Activated CD4-positive, alpha-beta memory T cell treated with anti-CD3 and anti-CD28 coated beads, Interleukin-2, amount 10 ng/mL, durations not matched to agents 7 days and 5 days (primary cell): ENCODE measurements around the gene FTO. TPM values are rescaled to one million over a fixed set of nuclear protein-coding genes. Genes with fewer than 3 reads are reported as not detected.

Experiments used
- CTCF ChIA-PET: fragments of 350-600 bp; sonication (Branson Sonifier 250); formaldehyde crosslinking; loops from one replicate; lab custom pipeline; 2021; ENCODE audit warnings: antibody characterized with exemption, inconsistent platforms; lab: Charles Lee
- POLR2A ChIA-PET: fragments of 350-600 bp; sonication (Branson Sonifier 250); formaldehyde crosslinking; loops from one replicate; lab custom pipeline; 2021; ENCODE audit warnings: antibody characterized with exemption; lab: Charles Lee
- DNase-seq: peaks from one replicate; pipeline ENCODE4 v3.0.0-alpha.2; 2020
- H3K27ac Mint-ChIP-seq: one replicate; pipeline ENCODE4 v1.8.0; 2021; ENCODE audit warnings: mild to moderate bottlenecking, mixed read lengths
- H3K27me3 Mint-ChIP-seq: one replicate; pipeline ENCODE4 v1.8.0; 2021; ENCODE audit warnings: mixed read lengths
- H3K36me3 Mint-ChIP-seq: one replicate; pipeline ENCODE4 v1.8.0; 2021; ENCODE audit warnings: low read depth, mixed read lengths
- H3K4me1 Mint-ChIP-seq: one replicate; pipeline ENCODE4 v1.8.0; 2021; ENCODE audit warnings: mixed read lengths
- H3K4me3 Mint-ChIP-seq: one replicate; pipeline ENCODE4 v1.8.0; 2021; ENCODE audit warnings: mild to moderate bottlenecking, mixed read lengths
- H3K9me3 Mint-ChIP-seq: one replicate; pipeline ENCODE4 v1.8.0; 2021; ENCODE audit warnings: mixed read lengths
- total RNA-seq, 2 experiments: library from RNA; stranded (reverse); gene quantifications; one replicate each; pipeline ENCODE4 v1.2.3, GENCODE V29; 2021

Gene FTO
- total RNA-seq, 2 experiments from 2014 or later, result 48.1 to 48.5 TPM

DNA sequence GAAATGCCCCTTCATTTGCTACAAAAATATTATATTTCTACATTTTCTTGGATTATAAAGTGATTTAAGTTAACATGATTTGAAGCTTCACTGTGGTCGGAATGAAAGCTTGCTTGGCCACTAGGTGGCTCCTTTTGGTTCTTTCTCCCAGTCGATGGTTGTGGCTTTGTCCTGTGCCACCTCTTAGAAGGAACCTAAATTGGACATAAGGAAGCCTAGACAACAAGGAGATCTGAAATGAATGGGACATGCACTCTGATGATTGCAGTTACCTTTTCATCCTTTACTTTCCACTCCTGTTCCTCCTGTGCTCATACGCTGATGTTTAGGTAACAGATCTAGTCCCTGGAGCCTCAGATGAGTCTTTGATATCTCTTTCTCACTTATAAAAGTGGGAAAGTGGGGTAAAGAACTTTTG, 39.2 kb downstream of the FTO start:
- ChIA-PET POLR2A (no interaction called here), CTCF (interaction anchor here (1.0 to 4.4 kb wide), 15 partner anchors 9 to 586 kb away, joined by 3 to 17 read pairs (median 4); partner anchors contain the start of genes FTO and RPGRIP1L)
- DNase-seq, result peak; percentile 23
- Mint-ChIP-seq H3K4me3 (no peak overlapping the region), H3K36me3 (no peaks in the 10 kb centered on the region), H3K4me1 (peaks cover 28% of the 10 kb centered on the region), H3K27me3 (no peaks in the 10 kb centered on the region), H3K9me3 (peaks cover 4% of the 10 kb centered on the region), H3K27ac (no peak overlapping the region)

DNA sequence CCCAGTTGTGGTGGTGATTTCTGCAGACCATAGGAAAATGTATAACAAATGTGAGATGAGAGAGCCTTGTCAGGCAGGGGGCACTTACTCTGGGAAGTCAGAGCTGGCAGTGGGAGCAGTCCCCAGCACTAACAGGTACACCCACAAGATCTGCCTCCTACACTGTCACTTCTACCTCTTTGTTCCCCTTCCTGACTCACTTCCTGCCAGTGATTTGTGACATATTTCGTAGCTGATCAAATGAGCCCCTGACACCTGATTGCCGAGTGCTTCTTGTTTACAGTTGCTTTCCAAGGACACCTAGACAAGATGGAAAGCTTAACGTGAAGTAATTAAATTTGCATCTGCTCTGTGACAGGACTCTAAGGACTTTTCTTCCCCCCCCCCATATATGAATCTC, 40.5 kb downstream of the FTO start:
- peaks cover 28% of the 10 kb centered on the region for H3K4me1 Mint-ChIP-seq
- peak; percentile 31 for DNase-seq
- H3K27me3 Mint-ChIP-seq, result no peaks in the 10 kb centered on the region
- CTCF ChIA-PET, result interaction anchor here (1.0 to 4.4 kb wide), 6 partner anchors 10 to 195 kb away, joined by 5 to 17 read pairs (median 12); partner anchors contain the start of genes FTO and RPGRIP1L
- peaks cover 4% of the 10 kb centered on the region for H3K9me3 Mint-ChIP-seq
- peak overlapping the region; percentile 5 for H3K27ac Mint-ChIP-seq
- H3K36me3 Mint-ChIP-seq, result no peaks in the 10 kb centered on the region
- no peak overlapping the region for H3K4me3 Mint-ChIP-seq
- POLR2A ChIA-PET, result no interaction called here

DNA sequence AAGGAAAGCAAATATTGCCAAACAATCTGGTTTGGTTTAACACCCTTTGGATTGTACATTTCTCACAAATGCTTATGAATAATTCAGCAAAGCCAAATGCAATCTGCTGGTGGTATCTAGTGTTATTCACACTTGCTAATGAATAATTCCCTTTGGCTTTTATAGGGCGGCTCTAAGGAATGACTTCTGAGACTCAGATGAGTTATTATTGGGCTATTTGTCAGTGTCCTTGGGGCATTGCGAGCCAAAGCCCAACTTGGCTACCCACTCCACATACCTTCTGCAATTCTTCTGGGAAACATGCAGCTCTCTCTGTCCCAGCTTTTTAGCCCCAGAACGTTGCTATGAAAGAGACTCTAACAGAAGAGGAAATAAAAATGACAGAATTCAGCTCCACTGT, 41.1 kb downstream of the FTO start:
- CTCF ChIA-PET, result interaction anchor here (1.0 to 4.4 kb wide), 5 partner anchors 9 to 195 kb away, joined by 5 to 17 read pairs (median 15); partner anchors contain the start of genes FTO and RPGRIP1L
- H3K27me3 Mint-ChIP-seq, result no peaks in the 10 kb centered on the region
- H3K27ac Mint-ChIP-seq, result peak overlapping the region; percentile 38
- POLR2A ChIA-PET, result no interaction called here
- no peak for DNase-seq
- H3K4me1 Mint-ChIP-seq, result peaks cover 28% of the 10 kb centered on the region
- H3K9me3 Mint-ChIP-seq, result peaks cover 4% of the 10 kb centered on the region
- H3K4me3 Mint-ChIP-seq, result no peak overlapping the region
- H3K36me3 Mint-ChIP-seq, result no peaks in the 10 kb centered on the region

DNA sequence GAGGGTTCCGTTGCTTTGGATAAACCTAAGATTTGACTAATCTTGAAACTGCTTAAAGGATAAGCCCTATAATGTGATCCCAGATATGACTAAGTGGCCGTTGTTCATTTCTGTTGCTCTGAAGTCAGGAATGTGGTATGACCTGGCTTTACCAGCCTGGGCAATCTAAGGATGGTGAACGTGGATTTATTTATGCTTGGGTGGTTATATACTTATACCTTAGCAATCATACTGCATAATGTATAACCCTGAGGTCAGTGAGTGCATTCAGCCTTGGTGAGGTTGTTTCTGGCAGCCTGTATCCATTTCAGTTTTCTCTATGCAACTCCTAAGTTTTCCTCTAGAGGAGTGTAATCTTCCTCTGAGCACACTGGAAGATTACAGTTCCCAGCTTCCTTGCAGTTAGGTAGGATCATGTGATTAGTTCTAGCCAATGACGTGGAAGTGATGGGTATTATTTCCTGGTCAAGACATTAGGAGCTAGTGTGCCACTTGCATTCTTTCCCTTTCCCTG, 41.9 kb downstream of the FTO start:
- Mint-ChIP-seq H3K27ac (peak overlapping the region; percentile 38), H3K4me1 (peaks cover 28% of the 10 kb centered on the region), H3K9me3 (peaks cover 4% of the 10 kb centered on the region), H3K36me3 (no peaks in the 10 kb centered on the region), H3K27me3 (no peaks in the 10 kb centered on the region), H3K4me3 (no peak overlapping the region)
- no peak for DNase-seq
- ChIA-PET POLR2A (no interaction called here), CTCF (interaction anchor here (1.5 to 4.2 kb wide), 2 partner anchors 8 to 196 kb away, joined by 5 to 17 read pairs; no protein-coding TSS in a partner anchor)

DNA sequence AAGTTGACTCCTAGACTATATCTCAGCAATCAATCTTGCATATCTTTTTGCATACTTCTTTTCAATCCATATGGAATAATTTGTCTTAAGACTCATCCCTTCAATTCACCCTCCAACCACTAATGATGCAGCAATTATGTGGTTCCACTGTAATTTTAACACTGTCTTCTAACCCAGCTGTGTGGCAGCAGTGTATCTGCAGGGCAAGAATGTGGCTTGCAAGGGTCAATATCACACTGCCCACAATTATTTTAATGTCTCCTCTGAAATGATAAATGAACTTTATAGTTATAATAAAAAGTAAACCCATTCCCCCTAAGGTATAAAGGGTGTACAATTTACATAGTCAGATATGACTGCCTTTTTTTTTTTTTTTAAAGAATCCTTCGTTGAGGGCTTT, 48.6 kb downstream of the FTO start:
- no peaks in the 10 kb centered on the region for H3K36me3 Mint-ChIP-seq
- POLR2A ChIA-PET, result interaction anchor here (0.6 kb wide), 1 partner anchor 697 kb away, joined by 3 read pairs; no protein-coding TSS in a partner anchor
- CTCF ChIA-PET, result interaction anchor here (2.9 kb wide), 1 partner anchor 10 kb away, joined by 15 read pairs; no protein-coding TSS in a partner anchor

DNA sequence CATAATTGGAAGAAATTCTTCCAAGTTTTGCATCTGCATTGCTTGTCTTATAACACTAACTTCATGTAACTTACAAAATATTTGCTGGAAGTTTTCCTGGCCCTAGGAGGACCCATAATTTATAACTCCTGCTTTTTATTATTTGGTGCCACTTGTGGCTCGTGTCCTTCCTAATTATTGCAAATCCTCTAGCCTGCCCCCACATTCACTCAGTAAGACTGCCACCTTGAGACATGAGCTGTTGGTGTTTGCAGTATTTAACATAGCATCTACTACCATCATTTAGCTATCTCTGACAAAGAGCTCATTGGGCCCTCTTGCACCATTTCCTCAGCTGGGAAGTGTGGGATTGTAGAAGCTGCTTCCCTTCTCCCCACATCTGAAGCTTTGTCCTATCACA, 49.5 kb downstream of the FTO start:
- no peak overlapping the region for H3K4me3 Mint-ChIP-seq
- no peaks in the 10 kb centered on the region for H3K36me3 Mint-ChIP-seq
- H3K27me3 Mint-ChIP-seq, result no peaks in the 10 kb centered on the region
- no peak for DNase-seq
- POLR2A ChIA-PET, result no interaction called here
- CTCF ChIA-PET, result interaction anchor here (0.5 to 2.9 kb wide), 3 partner anchors 9 to 232 kb away, joined by 5 to 15 read pairs (median 5); no protein-coding TSS in a partner anchor
- H3K27ac Mint-ChIP-seq, result no peak overlapping the region
- no peaks in the 10 kb centered on the region for H3K9me3 Mint-ChIP-seq
- H3K4me1 Mint-ChIP-seq, result no peaks in the 10 kb centered on the region

More for the DNA sequence above, 48.6 kb downstream of the FTO start:
- H3K9me3 Mint-ChIP-seq, result no peaks in the 10 kb centered on the region
- no peaks in the 10 kb centered on the region for H3K4me1 Mint-ChIP-seq
- no peaks in the 10 kb centered on the region for H3K27me3 Mint-ChIP-seq
- DNase-seq, result no peak
- no peak overlapping the region for H3K27ac Mint-ChIP-seq
- no peak overlapping the region for H3K4me3 Mint-ChIP-seq

DNA sequence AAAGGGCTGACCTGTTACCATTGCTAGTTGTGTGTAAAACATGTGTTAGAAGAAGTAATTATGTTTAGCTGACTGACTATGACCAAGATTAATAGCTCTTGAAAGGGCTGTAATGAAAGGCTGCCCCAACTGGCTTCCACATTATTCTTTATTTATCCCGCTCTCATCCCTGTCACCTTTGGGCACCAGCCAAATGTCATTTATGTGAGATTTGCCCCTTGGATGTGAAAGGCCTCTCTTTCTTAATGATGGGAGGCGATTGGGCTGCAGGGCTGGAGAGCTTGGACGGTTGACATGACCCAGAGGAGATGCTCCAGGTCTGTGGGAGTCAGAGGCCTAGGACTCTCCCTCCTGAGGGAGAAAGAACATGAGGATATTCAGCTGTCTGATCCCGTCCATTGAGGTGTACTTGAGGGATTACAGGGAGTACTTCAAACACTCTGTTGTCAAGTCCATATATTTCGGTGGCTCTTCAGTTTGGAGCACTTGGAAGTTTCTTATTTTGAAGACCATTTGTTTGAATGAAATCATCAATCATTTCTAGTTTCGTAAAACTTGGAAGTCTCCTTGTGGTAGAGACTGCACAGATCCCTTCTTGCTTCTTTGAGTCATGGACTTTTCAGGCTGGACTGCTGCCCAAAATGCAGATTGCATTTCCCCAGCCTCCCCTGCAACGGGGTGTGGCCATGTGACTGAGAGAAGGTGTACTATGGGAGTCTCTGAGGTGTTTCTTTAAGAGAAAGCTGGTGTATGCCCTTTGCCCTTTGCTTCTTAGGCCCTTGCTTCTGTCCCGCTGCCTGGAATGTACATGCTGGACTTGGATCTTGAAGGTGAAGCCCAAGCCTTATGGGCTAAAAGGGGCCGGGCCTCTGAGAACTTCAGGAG, 51.3 kb downstream of the FTO start:
- DNase-seq, result no peak
- Mint-ChIP-seq H3K27me3 (no peaks in the 10 kb centered on the region), H3K9me3 (no peaks in the 10 kb centered on the region), H3K4me3 (no peak overlapping the region), H3K4me1 (no peaks in the 10 kb centered on the region), H3K36me3 (no peaks in the 10 kb centered on the region), H3K27ac (no peak overlapping the region)
- ChIA-PET POLR2A (no interaction called here), CTCF (interaction anchor here (1.9 to 2.9 kb wide), 2 partner anchors 10 to 13 kb away, joined by 5 to 15 read pairs; no protein-coding TSS in a partner anchor)

DNA sequence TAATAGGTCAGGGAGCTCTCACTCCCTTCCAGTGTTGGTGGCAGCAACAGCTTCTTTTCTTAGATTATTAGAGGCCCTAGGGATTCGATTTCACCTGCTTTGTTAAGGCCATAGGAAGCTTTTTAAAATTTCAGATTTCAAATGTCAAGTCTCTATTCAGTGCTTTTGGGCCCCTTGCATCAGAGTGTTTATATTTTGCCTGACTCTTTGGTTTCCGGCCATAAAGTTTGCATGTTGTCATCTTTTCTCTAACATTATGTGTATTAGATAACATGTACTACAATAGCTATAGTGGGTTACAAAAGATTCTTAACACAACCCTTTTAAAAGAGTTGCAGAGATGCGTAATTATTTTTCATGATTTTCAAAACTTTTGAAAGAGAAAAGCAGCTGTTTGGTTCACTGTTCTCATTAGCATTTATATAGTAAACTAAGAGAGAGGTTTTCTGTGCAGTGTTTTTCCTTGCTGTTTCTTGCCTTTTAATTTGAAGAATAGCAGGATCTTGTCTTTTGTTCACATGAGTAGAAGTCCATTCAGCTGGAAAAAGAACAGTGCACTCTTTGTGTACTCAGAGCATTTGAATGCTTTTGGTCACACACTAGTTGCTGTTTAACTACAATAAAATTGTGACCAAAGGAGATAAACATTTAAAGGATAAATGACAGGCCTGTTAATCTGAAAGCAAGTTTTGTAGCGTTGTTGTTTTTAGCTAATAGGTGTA, 52.5 kb downstream of the FTO start:
- Mint-ChIP-seq H3K4me1 (no peaks in the 10 kb centered on the region), H3K9me3 (no peaks in the 10 kb centered on the region), H3K36me3 (no peaks in the 10 kb centered on the region), H3K4me3 (no peak overlapping the region), H3K27me3 (no peaks in the 10 kb centered on the region), H3K27ac (no peak overlapping the region)
- ChIA-PET CTCF (no interaction called here), POLR2A (no interaction called here)
- no peak for DNase-seq

DNA sequence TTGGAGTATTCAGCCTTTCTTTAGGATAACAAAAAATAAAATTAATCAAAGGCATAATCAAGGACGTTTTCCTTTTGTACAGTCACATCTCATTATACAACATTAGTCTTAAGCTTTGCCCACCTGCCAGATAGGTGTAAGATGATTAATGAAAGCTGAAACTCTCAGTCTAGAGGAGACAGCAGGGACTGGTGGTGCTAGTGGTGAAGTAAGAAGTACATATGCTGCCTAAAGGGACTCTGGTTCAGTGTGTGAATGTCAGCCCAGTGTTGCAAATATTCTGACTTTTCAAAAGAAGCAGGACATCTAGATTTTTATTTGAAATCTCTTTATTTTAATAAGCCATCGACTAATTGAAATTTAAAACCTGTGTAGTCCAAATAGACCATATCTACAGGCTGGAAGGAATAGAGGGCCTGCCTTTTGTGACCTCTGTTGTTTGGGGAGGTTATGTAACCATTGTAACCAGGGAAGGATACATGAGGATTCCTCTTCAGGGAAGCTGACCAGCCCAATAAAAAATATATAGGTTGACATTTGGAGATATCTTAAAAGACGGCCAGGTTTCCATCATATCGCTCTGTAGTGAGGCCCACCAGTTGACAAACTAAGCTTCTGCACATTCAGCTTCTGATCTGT, 54.1 kb downstream of the FTO start:
- Mint-ChIP-seq H3K36me3 (no peaks in the 10 kb centered on the region), H3K9me3 (no peaks in the 10 kb centered on the region), H3K27me3 (no peaks in the 10 kb centered on the region), H3K4me3 (no peak overlapping the region), H3K4me1 (no peaks in the 10 kb centered on the region), H3K27ac (no peak overlapping the region)
- ChIA-PET POLR2A (no interaction called here), CTCF (interaction anchor here (0.9 to 1.2 kb wide), 2 partner anchors 15 to 16 kb away, joined by 3 to 5 read pairs; no protein-coding TSS in a partner anchor)
- DNase-seq, result no peak

DNA sequence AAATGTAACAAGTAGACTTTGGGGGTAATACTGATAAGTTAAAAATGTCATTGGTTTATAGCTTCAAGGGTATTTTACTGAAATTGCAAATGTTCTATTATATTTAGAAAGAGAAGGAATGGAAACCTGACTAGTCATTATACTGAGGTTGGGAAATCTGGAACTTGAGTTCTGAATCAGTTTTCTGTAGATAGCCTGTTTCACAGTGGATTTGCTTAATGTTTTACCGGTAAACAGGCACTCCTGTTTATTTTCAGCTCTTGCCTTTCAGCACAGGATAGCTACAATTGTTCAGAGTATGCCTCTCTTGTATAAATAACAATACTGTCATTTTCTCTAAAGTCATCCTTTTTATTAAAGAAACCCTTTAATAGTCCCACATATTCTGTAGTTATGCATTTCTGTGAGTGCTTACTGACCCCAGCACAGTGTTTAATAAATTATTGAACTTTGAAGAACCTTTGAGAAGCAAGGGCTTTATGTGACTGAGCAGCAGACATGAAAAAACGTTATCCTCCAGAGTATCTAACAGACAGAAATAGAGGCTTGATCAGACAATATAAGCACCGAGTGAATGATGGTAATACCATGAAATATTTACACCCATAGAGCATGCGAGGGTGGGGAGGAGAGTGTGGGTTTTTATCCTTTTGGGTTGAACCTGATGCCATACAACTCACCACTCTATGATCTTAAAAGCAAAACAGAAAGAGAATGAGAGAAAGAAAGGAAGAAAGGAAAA, 58.2 kb downstream of the FTO start:
- CTCF ChIA-PET, result no interaction called here
- Mint-ChIP-seq H3K36me3 (no peaks in the 10 kb centered on the region), H3K27me3 (no peaks in the 10 kb centered on the region), H3K4me3 (no peak overlapping the region), H3K27ac (no peak overlapping the region), H3K9me3 (no peaks in the 10 kb centered on the region), H3K4me1 (peaks cover 7% of the 10 kb centered on the region)
- DNase-seq, result no peak
- POLR2A ChIA-PET, result no interaction called here

DNA sequence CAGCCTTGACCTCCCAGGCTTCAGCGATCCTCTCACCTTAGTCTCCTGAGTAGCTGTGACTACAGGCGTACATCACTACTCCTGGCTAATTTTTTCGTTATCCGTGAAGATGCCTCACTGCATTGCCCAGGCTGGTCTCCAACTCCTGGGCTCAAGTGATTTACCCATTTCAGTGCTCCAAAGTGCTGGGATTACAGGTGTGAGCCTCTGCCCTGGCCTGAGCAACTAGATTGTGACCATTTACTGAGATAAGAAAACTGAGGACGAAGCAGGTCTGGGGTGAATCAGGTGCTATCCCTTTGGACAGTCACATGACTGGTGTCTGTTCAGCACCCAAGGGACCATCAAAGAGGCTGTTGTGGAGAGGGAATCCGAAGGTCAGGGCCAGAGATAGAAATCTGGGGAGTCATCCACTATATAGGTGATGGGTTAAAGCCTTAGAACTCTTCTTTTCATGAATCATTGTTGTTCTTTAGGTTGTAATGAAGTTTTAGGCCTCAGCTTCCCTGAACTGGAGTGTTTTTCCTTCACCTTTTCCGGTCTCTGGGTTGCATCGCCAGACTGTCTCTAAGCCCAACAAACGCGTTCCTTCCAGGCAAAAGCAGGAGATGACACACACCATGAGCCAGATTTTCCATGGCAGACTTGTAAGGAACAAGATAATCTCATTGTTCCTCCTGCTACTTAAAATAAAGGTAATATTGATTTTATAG, 62.5 kb downstream of the FTO start:
- Mint-ChIP-seq H3K9me3 (no peaks in the 10 kb centered on the region), H3K27me3 (no peaks in the 10 kb centered on the region), H3K4me1 (peaks cover 25% of the 10 kb centered on the region), H3K4me3 (no peak overlapping the region), H3K27ac (no peak overlapping the region), H3K36me3 (no peaks in the 10 kb centered on the region)
- no peak for DNase-seq
- POLR2A ChIA-PET, result no interaction called here
- CTCF ChIA-PET, result no interaction called here
